Fibroblast of peridontal ligament (primary cell): Measurements from ENCODE around the gene MRPL2.
A peak's percentile ranks its signal among the peaks of the same experiment; 100 is the strongest.
"Not testable (repeated sequence)": the region's sequence is repeated elsewhere in the genome, so short reads cannot be mapped to it uniquely, and the experiment has no call there.

Source experiments
- DNase-seq: peaks from one replicate; pipeline ENCODE4 v3.0.0-alpha.2; 2010; ENCODE audit errors: extremely low read depth

MRPL2 gene

DNA sequence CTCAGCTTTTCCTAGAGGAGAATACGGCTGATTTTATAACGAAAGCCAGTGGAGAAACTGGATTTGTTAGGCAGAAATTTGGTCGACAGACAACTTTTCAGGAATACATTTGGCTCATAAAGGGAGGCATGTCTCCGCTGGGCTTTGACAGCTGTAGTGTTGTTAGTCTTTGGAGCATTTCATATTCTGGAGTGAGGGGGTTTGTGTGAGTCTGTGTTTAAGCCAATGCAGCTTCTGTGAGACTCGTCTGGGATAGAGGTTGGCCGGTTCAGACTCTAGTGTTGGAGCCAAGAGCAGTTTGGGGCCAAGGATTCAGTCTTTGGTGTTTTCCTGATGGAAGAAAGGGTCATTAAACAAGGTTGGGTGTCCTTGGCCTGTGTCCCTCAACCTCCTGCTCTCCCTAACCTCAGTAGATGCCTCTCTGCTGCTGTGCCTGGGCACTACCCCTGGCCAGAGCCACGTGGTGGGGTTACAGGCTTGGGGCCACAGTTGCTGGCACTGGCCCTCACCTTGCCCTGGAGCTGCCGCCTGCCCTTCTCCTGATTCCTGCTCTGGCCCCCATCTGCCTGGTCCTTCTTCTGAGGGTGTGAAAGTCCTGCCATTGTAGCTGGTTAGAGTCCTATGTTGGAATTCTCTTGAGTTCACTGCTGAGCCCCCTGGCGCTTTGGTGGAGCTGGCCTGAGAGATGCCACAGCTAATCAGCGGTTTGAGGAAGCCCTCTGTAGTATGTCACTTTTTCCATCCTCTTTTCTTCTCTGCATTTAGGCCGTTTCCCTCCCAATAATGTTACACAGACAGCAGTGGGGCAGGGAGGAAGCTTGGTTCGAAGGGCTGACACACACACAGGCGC is 23.8 kb upstream of the MRPL2 start:
- no peak for DNase-seq

DNA sequence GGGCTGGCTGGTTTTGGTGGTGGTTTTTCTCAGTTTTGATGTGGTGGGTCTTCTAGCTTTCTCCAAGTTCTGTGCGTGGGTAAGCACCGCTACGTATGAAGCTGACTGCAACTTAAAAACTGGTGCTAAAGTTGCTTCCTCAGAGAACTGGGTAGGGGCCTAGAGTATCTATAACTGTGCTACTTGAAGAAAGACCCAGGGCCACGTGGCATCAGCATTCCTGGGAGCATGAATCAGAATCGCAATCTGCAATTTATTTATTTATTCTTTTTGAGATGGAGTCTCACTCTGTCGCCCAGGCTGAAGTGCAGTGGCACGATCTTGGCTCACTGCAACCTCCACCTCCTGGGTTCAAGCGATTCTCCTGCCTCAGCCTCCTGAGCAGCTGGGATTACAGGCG is 22.7 kb upstream of the MRPL2 start:
- not testable (repeated sequence) for DNase-seq

DNA sequence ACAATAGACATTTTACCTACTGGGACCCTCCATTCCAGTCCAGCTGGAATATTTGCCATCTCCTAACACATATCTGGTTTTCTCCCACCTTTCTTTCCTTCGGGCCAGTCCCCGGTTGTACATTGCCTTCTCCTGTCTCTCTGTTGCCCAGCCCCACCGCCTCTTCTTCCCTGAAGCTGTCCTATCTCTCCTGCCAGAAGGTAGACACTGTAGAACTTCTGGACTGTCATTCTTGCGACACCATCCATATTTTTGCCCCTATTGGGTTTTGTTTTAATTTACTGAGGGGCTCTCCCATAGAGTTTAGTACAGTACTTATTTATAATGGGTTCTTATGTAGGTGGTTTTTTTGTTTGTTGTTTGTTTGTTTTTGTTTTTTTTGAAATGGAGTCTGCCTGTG is 21.8 kb upstream of the MRPL2 start:
- DNase-seq = no peak

DNA sequence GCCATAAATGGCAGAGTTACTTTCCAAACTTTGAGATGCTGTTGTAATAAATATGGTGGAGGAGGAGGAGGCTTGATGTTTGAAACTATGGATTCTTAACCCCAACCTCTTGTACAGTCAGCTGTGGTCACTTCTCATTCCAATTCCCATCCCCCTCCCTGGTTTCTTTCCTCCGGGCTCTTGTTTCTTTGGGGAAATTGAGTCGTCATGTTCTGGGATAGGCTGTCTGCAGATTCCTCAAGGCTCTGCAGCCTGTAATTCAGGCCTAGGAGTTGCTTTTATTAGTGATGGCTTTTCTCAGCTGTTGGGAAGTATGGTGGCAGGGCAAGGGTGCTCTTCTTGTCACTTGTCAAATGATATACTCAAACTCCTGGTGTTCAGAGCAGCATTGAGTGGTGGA is 19.5 kb upstream of the MRPL2 start:
- DNase-seq = peak; percentile 74

DNA sequence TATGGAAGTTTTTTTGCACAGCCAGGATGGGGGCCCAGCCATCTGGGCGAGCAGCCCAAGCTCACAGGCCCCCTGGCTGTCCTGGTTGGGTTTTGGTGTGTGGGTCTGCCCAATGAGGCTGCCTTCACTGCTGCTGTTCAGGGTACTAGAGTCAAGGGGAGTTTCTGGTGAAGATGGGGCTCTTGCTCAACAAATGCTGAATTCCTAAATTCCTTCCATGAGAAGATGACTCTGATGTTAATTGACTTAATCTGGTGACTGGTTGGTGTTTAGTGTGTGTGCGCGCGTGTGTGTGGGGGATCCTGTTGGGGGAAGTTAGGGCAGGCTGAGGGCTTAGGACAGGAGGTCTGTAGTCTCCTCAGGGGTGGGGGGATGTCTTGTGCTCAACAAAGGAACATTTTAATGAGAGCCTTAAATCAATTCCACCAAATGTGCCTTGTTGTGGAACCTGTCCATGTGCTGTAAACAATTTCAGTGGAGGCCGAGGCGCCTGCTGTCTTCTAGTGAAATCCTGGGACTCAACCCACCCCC is 18.8 kb upstream of the MRPL2 start:
- peak; percentile 64 for DNase-seq

DNA sequence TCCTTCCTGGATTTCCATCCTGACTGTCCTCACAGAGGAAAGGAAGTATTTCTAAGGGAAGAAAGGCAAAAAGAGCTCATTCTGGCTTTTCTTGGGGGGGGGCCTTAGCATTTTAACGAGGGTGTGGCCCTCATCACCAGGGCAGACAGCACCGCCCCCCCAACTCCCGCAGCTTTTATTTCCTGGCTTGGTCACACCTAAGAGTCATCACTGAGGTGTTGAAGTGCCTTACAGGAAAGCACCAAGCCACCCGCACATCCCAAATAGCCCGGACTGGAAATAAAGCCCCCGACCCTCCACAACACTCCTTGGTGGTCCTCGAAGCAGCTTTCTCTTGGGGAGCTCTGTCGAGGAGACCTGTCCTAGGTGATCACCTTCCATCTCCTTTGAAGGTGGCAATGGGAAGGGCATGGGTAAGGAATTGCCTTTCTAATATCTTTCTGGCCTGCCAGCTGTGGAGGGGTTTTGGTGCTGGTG is 18.1 kb upstream of the MRPL2 start:
- DNase-seq = no peak

DNA sequence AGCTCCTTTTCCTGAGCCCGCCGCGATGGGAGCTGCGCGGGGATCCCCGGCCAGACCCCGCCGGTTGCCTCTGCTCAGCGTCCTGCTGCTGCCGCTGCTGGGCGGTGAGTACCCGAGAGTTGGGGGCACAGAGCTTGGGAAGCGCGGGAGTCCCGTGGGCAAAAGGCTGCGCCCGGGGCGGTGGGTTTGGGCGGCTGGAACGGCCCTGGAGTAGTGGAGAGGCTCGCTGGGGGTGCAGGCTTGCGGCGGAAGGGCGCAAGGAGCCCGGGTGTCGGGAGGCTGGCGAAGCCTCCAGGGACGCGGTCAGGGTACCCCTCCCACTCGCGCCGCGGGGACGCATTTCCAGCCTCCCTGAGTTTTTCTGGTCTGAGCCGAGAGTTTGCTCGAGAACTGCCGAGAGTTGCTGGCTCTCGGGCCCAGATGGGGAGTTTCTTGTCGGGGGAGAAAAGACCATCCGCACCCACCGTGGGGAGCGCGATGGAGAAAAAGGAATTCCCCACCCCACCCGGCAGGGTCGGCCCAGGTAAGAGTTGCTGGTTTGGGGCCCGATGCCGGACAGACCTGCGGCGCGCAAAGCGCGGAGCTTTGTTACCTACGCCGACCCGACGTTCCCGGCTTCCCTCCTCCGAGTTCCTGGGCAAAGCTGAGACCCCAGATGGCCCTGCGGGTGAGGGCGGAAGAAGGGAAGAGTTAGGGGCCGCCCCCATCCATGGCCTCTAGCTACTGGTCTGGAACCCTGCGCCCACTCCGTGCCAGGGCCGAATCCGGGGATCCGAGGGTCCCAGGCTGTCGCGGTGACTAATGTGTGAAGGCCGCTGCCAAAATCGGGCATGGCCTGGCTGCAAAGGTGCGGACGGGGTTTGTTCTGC is 17.5 kb upstream of the MRPL2 start:
- DNase-seq = no peak

DNA sequence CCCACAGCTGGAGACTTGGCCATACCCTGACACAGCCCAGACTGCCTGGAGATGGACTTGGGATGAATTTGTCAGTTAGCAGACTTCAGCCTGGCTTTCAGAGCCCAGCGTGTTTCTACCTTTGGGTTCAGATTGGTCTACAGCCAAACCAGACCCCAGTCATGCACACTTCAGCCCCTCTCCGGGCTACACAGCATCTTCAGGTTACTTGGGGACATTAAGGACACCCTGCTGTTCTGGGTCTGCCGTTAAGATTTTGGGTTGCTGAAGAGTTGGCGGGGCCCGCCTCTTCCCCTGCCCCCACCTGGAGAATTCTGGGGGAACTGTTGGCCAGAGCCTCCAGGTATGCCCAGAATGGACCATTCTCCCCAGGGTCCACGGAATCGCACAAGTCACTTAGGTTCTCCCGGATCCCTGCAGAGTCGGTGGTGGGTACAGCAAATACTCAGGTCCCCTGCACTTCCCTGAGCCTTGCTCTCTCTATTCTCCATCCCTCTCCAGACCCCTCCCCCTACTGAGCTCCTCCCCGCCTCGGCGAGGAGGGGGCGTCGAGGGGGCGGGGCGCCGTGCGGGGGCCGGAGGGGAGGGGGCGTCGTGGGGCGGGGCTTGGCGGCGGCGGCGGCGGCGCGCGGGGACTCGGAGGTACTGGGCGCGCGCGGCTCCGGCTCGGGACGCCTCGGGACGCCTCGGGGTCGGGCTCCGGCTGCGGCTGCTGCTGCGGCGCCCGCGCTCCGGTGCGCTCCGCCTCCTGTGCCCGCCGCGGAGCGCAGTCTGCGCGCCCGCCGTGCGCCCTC is 16.6 kb upstream of the MRPL2 start, which contains the start of gene PTK7:
Gene PTK7, plus strand, starts transcription at position 645 of the 794 bp plus-strand sequence. CDS start 175 bp downstream, outside the sequence.
- no peak for DNase-seq

DNA sequence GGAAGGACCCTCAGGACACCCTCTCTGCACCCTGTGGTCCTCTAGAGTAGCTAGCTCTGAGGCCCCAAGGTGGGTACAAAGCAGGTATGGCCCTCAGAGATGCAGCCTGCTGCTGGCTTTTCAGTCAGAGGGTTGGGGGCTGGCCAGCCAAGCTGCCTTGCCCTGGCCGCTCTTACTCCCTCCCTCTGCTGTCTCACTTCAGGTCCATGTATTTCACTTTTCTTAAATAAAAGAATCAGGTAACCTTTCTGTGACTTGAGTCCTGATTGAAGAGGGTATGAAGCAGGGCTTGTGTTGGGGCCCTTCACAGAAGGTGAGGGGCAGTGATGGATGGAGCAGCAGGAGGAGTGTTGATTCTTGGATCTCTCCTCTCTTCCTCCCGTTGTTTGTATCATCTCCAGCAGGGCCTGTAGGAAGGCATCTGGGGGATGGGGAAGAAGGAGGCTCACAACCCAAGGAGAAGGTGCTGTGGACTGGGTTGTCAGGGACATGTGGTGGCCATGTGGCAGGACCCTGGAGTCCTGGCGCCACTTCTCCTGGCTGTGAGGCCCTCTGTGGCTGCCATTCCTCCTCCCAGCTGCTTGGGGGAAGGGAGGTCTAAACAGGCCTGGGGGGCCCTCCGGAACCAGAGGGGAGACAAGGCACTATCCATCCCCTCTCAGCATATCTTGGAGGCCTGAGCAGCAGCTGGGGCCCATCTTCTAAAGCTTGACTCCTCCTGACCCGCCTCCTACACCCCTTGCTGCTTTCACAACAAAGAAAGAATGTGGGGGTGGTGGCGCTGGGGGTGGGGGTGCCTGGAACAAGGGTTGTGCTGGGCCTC is 15.8 kb upstream of the MRPL2 start:
- DNase-seq = peak; percentile 49

DNA sequence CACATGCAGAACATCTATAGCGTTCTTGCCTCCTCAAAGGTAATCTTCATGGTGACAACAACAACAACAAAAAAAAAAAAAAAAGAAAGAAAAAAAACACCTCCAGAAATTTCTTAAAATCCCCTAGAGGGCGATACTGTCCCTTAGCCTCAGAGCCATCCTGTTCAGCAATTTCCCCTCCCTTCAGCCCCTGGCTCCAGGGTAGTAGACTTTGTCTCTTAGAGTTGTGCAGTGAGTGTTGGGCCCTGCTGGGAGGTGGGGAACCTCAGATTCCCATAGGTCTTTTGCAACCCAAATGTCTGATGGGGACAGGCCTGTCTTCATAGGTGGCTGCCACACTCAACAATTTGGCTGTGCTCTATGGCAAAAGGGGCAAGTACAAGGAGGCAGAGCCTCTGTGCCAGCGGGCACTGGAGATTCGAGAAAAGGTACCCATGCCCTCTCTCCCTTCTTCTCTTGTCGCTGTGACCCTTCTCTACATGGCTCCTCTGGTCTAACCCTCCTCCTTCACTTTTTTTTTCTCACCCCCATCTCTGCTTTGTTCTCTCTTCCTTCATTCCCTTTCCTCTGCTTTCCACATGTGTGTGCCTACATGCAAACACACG is 10.9 kb upstream of the MRPL2 start:
- peak; percentile 80 for DNase-seq

DNA sequence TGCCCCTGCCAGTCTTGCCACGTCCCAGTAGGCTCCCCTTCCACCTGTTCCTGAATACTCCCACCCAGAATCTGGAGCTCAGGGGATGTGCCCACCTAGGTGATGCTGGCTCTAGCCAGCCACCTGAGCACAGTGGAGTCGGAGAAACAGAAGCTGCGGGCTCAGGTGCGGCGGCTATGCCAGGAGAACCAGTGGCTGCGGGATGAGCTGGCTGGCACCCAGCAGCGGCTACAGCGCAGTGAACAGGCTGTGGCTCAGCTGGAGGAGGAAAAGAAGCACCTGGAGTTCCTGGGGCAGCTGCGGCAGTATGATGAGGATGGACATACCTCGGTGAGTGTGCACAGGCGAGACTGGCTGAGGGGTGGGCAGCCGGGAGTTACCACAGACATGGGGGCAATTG is 3.6 kb upstream of the MRPL2 start:
- DNase-seq = no peak

DNA sequence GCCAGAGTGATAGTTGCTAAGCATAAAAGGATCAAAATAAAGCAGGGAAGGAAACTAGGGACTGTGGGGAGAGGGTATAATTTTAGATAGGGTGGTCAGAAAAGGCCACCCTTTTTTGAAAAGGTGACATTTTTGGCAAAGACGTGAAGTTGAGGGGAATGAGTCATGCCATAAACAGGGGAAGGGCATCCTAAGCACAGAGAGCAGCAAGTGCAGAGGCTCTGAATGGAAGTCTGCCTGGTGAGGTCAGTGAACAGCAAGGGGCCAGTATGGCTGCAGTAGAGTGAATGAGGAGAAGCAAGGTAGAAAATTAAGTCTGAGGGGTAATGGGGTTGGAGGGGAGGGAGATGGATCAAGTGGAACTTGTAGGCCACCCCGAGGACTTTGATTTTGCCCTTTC is 2.6 kb upstream of the MRPL2 start:
- DNase-seq = no peak

DNA sequence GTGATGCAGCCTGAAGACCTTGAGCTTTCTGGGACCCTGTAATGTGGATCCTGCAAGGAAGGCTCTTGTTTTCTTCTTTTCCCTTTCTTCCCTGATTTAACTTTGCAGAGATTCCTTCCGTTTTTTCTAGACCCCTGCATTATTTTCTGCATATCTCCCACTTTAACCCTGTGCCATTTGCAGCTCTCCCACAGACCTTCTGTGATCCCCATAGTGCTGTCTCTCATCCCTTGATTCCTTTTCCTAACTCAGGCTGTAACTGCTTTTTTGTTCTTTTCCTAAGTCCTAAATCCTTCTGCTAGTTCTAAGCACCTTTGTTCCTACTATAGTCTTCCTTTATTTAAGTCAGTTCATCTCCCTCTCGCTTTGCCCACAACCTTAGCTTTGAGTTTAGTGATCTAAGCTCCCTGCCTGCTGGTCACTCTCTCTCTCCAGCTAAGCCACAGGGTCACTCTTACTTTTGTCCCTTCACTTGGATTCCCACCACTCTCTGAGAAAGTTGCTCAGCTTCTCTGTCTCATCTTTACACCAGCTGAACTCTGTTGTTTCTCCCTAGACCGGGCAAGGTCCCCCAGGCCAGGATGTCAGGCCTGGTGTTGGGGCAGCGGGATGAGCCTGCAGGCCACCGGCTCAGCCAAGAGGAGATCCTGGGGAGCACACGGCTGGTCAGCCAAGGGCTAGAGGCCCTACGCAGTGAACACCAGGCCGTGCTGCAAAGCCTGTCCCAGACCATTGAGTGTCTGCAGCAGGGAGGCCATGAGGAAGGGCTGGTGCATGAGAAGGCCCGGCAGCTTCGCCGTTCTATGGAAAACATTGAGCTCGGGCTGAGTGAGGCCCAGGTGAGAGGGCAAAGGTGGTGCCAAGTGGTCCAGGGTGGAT is 1.8 kb upstream of the MRPL2 start:
- no peak for DNase-seq

DNA sequence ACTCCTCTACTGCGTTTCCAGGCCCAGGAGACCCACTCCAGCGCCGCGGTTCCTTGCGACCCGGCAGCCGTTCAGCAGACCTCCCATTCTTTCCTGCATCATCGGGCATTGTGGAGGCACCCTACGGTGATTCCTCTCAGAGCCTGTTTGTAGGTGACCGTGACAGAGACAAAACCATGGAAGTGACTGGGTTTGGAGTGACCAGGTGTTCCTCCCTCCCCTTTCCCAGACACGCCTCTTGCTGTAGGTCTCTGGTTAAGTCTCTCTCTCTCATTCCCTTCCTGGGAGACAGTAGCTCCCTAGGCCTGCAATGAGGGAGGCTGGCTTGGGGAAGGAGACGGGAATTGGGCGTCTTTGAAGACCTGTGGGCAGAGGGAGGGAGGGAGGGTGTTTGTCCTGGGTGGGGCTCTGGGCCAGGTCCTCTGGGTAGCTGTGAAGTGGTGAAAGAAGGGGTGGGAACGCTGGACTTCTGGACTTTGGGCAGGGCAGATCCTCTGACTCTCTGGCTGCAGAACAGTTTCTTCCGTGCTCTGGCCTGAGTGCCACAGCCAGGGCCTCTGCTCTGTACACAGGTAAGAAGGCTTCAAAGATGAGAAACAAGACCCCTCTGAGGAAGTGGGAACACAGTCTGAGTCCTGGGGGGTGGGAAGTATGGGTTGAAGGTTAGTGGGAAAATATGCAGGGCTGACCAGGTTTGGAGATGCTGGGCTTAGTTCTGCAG is 960 bp upstream of the MRPL2 start:
- peak; percentile 3 for DNase-seq

DNA sequence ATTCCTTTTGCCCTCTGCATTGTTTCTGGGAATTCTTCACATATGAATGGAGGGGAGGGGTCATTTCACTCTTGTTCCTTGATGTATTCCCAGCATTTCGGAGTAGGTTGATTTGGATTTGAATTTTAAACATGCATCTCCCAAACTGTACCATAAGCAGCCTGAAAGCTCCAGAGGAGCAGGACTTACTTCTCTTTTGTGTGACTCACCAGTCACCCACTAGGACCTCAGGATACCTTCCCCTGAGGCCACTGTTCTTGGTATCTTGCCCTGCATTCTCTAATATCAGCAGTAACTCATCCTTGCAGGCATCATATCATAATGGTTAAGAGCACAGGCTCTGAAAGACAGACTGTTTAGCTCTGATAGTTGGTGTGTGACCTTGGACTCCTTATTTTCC is 703 bp downstream of the MRPL2 start:
- no peak for DNase-seq

DNA sequence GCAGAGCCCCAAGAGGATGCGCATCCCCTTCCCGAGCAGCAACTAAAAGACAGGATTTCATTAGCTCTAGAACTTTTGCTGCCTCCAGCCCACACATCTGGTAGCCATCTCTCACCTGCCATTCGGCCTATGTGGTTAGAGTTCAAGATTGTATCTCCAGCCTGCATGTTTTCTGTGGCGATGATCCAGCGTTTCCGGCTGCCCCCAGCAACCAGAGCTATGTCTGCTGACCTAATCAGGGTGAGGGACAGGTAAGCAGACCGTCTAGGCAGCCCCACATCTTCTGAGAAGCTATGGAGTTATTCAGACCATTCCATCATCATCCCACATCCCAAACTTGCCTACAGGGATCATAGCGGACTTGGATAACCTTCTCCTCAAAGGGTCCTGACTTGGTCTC is 3.3 kb downstream of the MRPL2 start:
- no peak for DNase-seq

DNA sequence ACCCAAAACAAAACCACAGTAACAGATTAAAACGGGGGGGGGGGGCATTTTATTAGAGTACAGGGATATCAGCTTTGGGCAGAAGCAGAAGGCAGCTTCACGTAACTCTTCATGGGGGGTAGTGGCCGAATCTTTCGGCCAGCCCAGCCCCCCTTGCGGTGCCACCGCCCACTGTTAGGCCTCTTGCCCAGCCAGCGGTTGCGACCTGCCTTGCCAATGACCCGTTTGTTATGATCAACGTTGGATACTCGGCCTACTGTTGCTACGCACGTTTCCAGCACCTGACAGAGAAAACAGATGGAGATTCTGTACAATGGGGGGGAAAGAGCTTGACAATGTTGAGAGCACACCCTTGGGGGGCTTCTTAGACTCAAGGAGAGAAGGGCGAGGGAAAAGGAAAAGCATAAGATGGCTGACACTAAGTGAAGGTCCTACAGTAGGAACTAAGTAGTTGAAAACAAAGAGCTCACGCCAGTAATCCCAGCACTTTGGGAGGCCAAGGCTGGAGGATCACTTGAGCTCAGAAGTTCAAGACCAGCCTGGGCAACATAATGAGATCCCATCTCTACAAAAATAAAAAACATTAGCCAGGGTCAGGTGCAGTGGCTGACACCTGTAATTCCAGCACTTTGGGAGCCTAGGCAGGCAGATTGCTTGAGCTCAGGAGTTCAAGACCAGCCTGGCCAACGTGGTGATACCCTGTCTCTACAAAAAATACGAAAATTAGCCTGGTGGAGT is 4.9 kb downstream of the MRPL2 start:
- DNase-seq = peak; percentile 33
